Measurements from ENCODE around the gene KRT1.
A peak's percentile ranks its signal among the peaks of the same experiment; 100 is the strongest.

The KRT1 gene

DNA sequence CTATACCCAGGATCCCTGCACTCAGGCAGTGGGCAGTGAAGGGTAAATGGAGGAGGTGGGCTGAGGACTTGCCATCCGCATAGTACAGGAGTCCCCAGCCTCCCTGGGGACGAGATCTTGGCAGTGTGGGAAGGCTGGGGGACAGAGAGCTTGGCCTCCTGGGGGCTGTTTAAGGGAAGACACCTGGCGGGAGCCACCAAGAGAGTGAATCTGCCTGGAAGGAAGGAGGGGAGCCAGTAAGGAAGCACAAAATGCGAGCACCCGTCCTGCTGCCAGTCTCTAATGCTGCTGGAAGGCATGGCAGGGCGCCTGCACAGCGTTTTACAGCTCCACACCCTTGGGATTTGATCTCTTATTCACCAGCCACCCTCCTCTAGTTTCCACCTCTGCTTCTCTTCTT lies 20.8 kb downstream of the KRT1 start:
- DNase-seq, result peak; percentile 9

DNA sequence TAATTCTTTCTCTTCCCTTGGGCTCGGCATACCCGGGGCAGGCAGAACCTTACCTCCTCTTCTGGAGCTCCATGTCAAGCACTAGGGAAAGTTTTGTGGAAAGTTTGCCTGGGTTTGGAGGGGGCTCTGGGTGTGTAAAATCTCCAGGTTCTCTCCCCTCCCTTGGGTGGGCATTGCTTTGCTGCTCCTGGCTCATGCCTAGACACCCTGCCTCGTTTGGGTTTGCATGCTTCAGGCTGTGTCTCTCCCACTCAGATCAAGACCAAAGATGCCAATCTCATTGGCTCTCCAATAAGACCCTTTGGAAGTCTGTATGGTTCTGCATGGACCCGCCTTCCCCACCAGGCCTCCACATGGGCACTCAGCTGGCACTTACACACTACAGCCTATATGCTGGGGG lies 22.0 kb downstream of the KRT1 start:
- DNase-seq, result no peak

DNA sequence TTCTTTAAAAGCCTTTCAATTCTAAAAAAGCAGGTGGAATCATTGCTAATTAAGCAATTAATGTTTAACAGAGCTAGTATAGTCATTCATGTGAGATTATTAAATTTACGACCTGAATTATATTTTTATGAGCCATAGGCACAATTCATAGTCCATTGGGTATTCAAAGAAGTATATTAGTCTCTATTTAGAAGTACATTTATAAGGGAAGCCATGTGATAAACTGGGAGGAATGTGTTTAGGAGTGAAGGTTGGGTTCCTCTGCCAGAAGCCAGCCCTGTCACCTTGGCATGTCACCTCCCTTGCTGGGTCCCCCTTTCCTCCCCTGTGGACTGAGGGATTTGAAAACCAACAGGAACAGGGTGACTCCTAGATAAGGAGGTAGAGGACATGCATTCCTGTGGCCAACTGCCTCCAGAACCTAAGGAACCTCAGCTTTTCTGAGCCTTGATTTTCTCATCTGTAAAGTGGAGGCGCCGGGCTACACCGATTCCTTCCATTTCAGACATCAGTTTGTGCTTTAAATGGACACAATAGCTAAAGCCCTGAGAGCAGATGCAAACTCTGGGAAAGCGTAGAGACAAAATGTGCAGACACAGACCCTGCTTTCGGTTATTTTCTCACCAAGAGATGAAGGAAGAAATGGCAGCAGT lies 22.8 kb downstream of the KRT1 start:
- no peak for DNase-seq

DNA sequence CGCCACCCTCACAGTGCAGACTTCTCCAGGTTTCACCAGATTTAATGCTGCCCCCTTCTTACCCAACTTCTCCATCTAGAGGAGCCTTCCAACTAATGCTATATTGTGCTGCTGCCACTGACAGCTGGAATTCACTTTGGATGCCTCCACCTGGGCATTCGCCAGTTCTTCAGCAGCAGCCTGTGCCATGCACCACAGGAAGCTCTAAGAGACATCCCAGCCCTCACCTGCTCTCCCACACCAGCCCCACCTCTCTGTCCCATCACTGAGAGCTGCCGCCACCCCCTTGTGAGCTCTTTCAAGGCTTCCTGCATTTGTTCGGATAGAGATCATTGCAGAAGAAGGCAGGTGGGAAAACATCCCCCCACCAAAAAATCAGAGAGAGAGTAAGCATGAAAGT lies 23.6 kb downstream of the KRT1 start:
- no peak for DNase-seq

DNA sequence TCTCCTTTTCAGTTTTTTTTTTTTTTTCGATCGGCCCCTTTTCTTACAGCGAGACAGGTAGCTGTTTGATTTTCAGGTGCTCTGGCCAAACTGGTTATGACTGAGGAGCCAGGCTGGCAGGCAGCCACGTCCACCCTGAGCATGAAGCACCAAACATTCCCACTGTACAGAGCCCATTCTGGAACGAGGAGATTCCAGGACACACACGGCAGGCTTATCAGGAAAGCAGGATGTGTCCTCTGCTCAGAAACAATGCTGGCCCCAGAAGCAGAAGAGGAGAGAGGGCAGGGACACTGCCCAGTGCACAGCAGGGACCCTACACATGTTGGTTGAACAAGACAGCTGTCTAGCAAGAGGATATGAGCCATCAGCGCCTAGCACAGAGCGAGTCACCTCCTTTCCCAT lies 24.5 kb downstream of the KRT1 start:
- DNase-seq, result no peak

DNA sequence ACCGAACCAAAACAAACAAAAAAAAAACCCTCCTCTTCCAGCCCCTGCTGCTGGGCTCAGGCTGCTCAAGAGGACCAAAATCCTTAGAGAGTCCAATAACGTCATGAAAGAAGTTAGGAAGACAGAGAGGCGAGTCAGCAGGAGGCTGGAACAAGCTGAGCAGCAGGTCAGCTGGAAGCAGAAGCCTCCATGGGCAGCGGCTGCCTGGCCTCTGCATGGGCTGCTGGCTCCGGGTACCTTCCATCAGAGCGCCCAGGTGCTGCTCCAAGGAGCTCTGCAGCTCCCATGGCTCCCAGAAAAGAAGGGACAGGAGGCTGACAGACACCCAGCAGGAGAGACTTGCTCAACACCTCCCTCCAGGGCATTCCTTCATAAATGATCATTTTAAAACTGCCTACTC lies 25.0 kb downstream of the KRT1 start:
- DNase-seq, result no peak

DNA sequence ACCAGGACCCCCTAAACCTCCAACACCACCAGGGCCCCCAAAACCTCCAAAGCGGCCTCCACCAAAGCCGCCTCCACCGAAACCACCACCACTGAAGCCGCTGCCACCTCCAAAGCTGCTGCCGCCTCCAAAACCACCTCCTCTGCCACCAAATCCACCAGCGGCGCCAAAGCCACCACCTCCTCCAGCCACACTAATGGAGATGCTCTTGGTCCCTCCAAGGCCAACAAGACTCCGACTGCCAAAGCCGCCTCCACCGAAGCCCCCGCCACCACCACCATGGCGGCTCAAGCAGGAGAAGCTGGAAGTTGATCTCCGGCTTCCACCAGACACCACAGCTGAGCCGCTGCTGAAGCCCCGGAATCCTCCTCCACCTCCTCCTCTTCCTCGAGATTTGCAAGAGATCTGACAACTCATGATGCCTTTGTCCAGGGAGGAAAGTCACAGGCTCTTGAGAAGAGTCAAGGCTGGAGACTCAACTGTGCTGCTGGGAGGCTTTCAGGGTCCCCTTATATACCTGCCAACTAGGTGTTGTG lies 28.4 kb downstream of the KRT1 start, which contains the start of gene KRT2:
TSS of gene KRT2 (minus strand) at position 486 of the 536 bp plus-strand sequence. CDS start at position 417, 69 bp downstream.
- no peak for DNase-seq

DNA sequence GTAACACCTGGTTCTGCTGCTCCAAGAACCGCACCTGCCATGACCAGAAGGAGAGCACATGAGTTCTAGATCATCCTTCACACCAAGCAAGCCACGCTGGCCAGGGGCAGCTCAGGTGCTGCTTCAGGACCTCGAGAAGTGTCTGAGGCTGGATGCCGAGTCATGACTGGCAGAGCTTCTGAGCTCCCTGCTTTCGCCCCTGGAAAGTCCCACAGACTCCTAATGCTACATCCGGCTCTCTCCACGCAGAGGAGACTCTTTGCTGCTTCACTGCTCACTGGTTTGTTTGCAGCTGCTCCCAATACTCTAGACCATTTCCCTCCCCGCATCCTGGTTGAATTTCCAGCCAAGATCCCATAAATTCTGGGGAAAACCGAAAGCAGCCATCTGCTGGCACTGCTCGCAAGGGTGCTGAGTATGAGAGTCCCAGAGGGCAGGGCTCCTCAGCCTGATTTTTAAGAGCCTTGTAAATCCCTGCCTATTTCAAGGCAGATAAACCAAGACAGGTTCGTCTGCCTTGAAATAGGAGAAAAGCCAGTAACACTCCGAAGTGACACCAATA lies 29.6 kb downstream of the KRT1 start:
- no peak for DNase-seq

DNA sequence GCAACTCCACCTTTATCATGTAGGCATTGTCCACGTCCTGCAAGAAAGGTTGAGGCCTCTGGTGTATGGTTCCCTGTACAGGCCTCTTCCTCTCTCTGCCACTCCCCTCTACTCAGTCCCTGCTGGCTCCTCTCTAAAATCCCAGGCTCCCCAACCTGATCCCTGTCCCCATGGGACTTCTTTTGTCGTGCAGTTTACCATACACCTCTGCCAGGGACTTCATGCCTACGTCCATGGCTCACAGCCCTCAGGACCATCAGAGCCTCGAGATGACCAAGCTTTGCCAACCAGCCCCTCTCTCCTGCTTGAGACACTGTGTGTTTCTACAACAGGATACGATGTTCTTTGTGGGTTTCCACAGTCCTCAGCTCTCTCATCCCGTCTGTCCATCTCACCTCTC lies 31.1 kb downstream of the KRT1 start:
- no peak for DNase-seq

DNA sequence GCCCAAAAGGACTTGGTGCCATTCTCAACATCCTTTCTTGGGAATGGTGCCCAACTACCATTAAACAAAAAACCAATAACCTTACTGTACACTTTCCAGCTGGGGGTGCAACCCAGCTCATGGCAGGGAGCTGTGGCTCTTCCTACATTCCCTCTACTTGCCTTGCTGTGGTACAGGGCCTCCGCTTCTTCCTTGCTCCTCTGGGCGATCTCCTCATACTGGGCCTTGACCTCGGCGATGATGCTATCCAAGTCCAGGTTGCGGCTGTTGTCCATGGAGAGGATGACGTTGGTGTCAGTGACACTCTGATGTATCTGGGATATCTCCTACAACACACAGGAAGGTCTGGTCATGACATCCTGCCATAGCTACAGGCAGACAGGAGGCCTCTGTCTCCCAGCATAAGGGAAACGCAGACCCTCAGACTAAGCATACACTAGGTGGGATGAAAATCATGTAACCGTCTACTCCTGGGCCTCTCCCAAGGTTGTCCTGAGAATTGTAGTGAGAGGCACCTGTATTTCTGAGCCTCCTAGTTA lies 32.1 kb downstream of the KRT1 start:
- DNase-seq, result no peak

DNA sequence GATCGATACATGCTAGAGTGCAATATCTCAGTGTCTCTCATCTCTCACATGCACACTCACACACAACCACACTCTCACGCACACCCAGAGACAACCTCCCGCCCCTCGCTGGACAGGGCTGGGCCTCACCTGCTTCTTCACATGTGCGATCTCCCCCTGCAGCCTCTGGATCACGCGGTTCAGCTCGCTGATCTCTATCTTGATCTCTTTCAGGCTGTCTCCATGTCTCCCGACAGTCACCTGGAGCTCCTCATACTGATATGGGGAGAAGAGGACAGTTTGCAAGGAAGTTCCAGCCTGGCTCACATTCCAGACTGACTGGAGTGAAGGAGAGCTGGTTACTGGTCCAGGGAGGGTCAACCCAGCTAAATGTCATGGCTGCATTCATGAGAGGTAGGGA lies 32.6 kb downstream of the KRT1 start:
- DNase-seq, result no peak

DNA sequence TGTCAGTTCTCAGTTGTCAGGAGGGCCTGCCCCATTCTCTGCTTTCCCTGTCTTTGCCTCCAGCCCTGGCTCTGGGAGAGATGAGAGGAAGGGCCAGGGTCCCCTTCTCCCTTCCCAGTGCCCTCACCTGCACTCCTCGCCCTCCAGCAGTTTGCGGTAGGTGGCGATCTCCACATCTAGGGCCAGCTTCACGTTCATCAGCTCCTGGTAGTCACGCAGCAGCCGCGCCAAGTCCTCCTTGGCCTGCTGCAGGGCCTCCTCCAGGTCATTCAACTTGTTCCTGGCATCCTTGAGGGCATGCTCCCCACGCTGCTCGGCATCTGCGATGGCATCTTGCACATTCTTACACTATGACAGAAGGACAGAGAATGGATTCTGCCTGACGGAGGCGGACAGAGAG lies 33.6 kb downstream of the KRT1 start:
- DNase-seq, result no peak

DNA sequence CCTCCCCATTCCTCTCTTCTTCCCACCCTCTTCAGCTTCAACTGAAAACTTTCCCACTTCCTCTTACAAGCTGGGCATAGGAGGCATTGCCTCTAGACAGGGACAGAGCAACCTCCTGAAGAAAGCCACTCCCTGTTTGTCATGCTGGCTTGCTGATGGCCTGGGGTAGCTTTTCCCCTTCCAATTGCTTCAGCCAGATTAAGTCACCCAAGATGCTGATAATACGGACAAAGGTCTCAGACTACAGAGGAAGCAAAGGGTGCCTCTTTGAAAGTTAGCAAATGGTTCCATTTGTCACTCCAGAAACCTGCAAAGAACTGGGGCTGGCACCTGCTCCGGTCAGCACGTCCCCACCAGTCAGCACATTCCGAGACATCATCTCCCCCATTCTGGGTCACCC lies 34.2 kb downstream of the KRT1 start:
- DNase-seq, result no peak

DNA sequence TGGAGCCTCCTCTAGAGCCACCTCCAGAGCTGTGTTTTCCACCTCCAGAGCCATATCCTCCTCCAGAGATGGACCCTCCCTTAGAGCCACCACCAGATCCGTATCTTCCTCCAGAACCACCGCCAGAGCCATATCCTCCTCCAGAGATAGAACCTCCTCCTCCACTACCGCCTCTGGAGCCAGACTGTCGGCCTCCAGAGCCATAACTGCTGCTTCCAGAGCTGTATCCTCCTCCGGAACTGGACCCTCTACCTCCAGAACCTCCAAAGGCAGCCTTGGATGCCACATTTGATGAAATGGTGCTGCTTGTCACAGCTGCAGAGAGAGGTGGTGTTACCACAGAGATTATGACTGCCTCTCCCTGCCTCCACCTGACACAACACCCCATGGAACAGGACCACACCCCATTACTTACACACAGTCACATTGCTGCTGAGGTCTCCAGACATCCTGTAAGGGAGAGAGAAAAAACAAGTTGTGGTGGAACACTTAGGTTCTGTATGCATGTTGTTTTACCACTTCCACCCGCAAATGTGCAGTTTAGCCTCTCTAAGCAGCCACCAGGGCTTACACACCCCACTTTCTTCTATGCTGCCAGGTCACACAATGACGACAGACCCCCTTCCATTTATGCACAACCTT lies 35.0 kb downstream of the KRT1 start:
- DNase-seq, result no peak

DNA sequence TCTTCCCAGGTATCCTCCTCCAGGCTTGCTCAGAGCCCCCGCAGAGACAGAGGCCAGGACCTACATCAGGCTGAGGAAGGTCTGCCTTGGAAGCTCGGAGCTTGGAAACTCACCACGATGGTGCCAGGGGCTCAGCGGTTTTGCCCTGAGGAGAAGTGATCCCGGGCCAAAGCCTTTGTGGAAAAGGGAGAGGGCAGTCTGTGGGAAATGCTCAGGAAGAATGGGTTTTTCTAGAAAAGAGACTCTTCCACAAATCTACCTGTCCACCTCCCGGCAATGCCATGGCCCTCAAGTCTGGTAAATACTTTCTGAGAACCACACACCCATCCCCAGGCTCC lies 36.2 kb downstream of the KRT1 start:
- DNase-seq, result no peak

DNA sequence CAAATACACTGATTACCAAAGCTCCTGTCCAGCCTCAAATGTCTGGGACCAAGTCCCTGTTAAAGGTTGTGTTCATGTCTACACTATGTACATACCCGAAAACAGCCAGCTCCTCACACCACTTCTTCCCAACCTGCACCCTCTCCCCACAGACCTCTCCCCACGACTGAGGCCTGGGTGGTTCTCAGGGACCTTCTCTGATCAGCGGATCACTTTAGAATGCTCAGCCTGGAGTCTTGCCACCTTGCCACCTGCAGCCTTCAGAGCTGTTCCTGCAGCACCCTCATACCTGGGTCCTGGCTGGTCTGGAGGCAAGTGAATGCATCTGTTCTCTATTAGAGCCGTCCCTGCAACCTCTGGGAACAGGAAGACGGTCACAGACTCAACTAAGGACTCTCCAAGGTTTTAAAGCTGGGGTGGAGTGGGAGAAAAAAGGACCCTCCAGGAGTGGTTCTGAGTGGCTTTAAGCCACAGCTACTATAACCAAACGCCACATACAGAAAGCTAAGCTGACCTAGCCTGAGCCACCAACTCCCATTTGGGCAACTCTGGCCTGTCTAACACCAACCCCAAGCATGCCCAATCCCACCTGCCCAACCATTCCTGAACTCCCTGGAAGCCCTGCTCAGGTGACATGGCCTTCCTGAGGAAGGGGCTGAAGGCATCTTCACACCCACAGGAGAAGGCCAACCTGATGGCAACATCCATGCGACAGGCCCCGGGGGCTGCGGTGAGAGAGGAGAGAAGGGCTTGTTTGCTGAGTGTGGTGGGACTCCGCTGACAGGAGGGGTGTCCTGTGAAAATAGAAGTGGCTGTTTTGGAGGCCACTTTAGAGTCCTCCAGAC lies 36.8 kb downstream of the KRT1 start:
- no peak for DNase-seq

DNA sequence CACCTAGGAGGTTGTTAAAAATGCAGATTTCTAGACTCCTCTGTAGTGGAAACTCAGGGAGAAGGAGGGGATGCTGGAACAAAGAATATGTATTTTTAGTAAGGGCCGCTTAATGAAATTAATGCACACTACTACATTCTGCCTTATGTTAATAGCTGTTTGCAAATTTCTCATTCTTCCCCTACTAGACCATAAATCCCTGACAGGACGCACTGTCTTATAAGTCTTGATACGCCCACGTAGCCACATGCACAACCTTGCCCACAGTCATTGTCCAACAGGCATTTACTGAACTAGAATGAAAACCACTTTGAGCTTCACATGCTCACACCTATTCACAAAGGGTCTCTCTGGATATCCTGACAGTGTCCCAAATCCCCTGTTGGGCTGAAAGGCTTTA lies 38.7 kb downstream of the KRT1 start:
- DNase-seq, result no peak

DNA sequence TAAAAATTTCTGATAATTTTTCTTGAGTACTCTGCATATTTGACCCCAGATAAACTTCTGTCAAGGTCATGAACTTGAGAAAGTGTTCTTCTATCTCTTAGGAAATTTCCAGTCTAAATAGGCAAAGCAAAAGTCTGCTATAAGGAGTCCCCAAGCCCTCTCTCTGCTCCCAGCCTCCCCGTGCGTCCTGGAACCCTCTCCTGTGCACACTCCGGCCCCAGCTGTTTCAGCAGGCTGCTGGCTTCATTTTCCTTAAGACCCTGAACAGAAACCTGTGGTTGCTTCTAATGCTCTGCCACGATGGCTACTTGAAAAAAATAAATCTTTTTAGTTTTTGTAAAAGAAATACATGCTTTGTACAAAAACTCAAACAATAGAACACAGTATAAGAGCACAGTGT lies 42.9 kb downstream of the KRT1 start:
- no peak for DNase-seq

DNA sequence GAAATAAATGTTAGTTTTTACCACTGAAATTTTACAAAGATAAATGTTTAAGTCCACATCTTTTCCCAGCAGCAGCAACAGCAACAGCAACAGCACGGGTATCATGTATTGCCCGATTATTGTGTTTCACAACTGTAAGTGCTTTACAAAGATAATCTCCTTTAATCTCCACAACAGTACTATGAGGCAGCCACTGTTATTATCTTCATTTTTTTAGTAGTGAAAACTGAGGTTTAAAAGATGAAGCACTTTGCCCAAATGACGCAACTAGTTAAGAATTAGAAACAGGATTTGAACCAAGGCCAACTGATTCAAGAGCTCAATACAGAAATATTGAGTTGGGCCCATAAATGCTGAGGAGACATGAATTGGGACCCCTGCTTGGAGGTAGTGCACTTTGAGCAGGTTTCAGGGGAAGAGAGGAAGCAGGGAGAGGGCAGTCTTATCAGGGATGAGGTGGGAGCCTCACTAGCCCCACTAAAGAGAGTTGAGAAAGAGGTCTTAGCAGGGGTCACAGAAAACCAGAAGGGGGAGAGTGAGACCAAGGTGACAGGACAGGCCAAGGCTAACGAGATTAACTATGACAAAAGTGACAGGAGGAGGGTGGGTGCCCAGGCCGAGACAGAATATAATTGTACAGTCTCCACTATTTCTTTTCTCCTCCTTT lies 43.5 kb downstream of the KRT1 start:
- no peak for DNase-seq

DNA sequence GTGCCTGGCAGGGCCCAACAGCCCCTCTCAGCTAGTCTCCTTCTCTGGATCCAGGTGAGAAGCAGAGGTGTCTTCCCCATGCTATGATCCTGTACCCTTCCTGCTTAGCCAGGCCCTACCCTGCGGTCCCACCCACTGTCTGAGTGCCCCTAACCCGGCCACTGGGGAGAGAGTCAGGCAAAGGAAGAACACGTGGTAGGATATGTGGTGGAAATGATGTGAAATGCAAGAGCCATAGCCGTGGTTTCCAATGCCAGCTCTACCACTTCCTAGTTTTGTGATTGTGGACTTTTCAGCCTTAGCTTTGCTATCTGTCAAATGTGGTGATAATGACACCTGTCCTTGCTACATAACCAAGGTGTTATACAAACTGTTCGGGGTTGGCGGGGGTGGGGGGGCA lies 44.0 kb downstream of the KRT1 start:
- DNase-seq, result no peak

DNA sequence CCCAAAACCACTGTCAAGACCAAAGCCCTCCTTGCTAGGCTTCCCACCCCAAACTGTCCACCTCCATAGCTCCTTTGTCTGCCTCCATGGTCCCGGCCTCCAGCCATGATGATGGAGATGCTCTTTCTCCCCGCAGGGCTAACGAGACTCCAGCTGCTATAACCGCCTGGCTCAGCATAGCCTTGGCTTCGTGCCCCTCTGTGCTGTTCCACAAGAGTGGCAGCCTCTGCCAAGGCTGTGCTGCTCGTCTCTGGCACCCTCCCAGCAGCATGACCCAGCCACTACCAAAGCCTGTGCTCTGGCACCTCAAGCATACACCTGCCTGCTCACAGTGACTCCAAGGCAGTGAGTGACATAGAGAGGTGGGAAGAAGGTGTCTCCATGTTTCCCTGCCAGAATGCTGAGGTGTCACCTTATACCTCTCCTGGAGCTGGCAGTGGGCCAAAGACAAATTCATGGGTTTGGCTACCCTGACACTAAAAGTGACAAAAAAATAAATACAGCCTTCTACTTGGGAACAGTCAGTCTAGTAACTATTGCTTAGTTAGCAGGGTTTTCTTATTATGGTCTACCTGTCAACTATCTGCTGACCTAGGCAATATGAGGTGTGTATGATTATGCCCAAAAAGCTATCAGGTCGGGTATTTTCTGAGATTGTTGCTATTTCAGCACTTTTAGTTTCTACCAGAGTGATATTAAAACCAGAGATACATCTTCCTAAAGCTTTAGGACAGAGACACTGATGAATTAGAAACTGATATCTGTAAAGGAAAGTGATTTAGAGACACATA lies 45.7 kb downstream of the KRT1 start:
- DNase-seq, result no peak

DNA sequence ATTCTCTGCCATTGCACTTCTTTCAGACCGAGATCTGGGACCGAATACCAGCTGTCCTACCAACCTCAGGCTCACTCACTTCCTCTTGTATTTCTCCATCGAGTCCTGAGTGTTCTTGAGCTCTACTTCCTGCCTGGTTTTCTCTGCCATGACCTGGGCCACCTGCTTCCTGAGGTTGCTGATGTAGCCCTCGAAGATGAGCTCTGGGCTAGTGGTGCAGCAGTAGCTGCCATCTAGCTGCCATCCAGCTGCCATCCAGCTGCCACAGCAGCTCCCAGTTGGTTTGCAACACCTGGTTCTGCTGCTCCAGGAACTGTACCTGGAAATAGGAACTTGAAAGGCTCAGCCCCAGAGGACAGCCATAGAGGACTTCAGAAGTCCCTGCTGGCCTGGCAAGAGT lies 46.8 kb downstream of the KRT1 start:
- DNase-seq, result no peak
